ENCODE data around the gene TMEM132C. TPM values are rescaled to one million over a fixed set of nuclear protein-coding genes. Genes with fewer than 3 reads are reported as not detected.

The TMEM132C gene
- total RNA-seq, 1 experiment from 2014 or later: not detected

GRCh38 chr12:128399253-128399652 is 132.3 kb downstream of the TMEM132C start:
- DNase-seq: no peak
- Histone ChIP-seq H3K9me3 (ENCODE audit: low read length) (0 out of 2 replicates have a peak, but pooled peaks cover 3% of the 10 kb centered on the region), H3K9ac (ENCODE audit: low read length) (no peak overlapping the region), H3K27me3 (ENCODE audit: low read length) (peaks cover 42% of the 10 kb centered on the region), H3K9me2 (replicated peaks; ENCODE audit: low read length) (no peaks in the 10 kb centered on the region), H2AFZ (ENCODE audit: low read length) (no peak overlapping the region), H4K20me1 (ENCODE audit: low read length) (no peaks in the 10 kb centered on the region), H3K36me3 (ENCODE audit: low read depth, low read length) (no peaks in the 10 kb centered on the region), H3K4me3 (ENCODE audit: low read length) (no peak overlapping the region), H3F3A (ENCODE audit: low read length, unreplicated experiment) (no peaks in the 10 kb centered on the region), H3K4me2 (ENCODE audit: low read length) (no peak overlapping the region), H3K4me1 (ENCODE audit: insufficient read depth, low read length) (no peaks in the 10 kb centered on the region), H3K27ac (ENCODE audit: low read length) (no peak overlapping the region), H3K79me2 (ENCODE audit: low read length) (no peaks in the 10 kb centered on the region)
- TF ChIP-seq CTCF (conservative IDR thresholded peaks at IDR 0.05; ENCODE audit: low read depth, low read length) (no peak), EZH2 (IDR thresholded peaks at IDR 0.05; ENCODE audit: low read length, unreplicated experiment) (no peak), EZH2phosphoT487 (IDR thresholded peaks at IDR 0.05; ENCODE audit: borderline replicate concordance, low read length) (no peak)
- no TSS peak for BruUV-seq (replicated peaks)
- intact Hi-C loops (cut with micrococcal nuclease): no loop called here
- ChIA-PET CTCF (no interaction called here), POLR2A (ENCODE audit: unreplicated experiment) (no interaction called here)
- no peak for ATAC-seq

GRCh38 chr12:128402486-128403243 is 135.7 kb downstream of the TMEM132C start:
- Histone ChIP-seq H3K79me2 (ENCODE audit: low read length) (no peaks in the 10 kb centered on the region), H3K9me3 (ENCODE audit: low read length) (no peaks in the 10 kb centered on the region), H3K27me3 (ENCODE audit: low read length) (peaks cover 28% of the 10 kb centered on the region), H3K36me3 (ENCODE audit: low read depth, low read length) (no peaks in the 10 kb centered on the region), H3F3A (ENCODE audit: low read length, unreplicated experiment) (no peaks in the 10 kb centered on the region), H3K27ac (ENCODE audit: low read length) (no peak overlapping the region), H3K9ac (ENCODE audit: low read length) (no peak overlapping the region), H3K9me2 (replicated peaks; ENCODE audit: low read length) (no peaks in the 10 kb centered on the region), H3K4me1 (ENCODE audit: insufficient read depth, low read length) (no peaks in the 10 kb centered on the region), H2AFZ (ENCODE audit: low read length) (no peak overlapping the region), H4K20me1 (ENCODE audit: low read length) (no peaks in the 10 kb centered on the region), H3K4me3 (ENCODE audit: low read length) (no peak overlapping the region), H3K4me2 (ENCODE audit: low read length) (no peak overlapping the region)
- TF ChIP-seq CTCF (conservative IDR thresholded peaks at IDR 0.05; ENCODE audit: low read depth, low read length): no peak
- TF ChIP-seq EZH2 (IDR thresholded peaks at IDR 0.05; ENCODE audit: low read length, unreplicated experiment): no peak
- no peak for TF ChIP-seq EZH2phosphoT487 (IDR thresholded peaks at IDR 0.05; ENCODE audit: borderline replicate concordance, low read length)
- ChIA-PET POLR2A (ENCODE audit: unreplicated experiment) (no interaction called here), CTCF (no interaction called here)
- BruUV-seq (replicated peaks): no TSS peak
- ATAC-seq: no peak
- DNase-seq: no peak
- intact Hi-C loops (cut with micrococcal nuclease): no loop called here

- no peaks in the 10 kb centered on the region for H3K4me1 ChIP-seq (ENCODE audit: insufficient read depth, low read length)
- no peak overlapping the region for H2AFZ ChIP-seq (ENCODE audit: low read length)
- ChIA-PET CTCF (no interaction called here), POLR2A (ENCODE audit: unreplicated experiment) (no interaction called here)
- no peak overlapping the region for H3K4me3 ChIP-seq (ENCODE audit: low read length)
- H3K79me2 ChIP-seq (ENCODE audit: low read length): no peaks in the 10 kb centered on the region
- DNase-seq (no peak), ATAC-seq (no peak)
- no peak overlapping the region for H3K4me2 ChIP-seq (ENCODE audit: low read length)
- BruUV-seq (replicated peaks): no TSS peak
- H3K9me2 ChIP-seq (replicated peaks; ENCODE audit: low read length): no peaks in the 10 kb centered on the region
- no peaks in the 10 kb centered on the region; the same call in 1 of the 2 replicates for H3K9me3 ChIP-seq (ENCODE audit: low read length)
- TF ChIP-seq CTCF (conservative IDR thresholded peaks at IDR 0.05; ENCODE audit: low read depth, low read length) (no peak), EZH2phosphoT487 (IDR thresholded peaks at IDR 0.05; ENCODE audit: borderline replicate concordance, low read length) (no peak), EZH2 (IDR thresholded peaks at IDR 0.05; ENCODE audit: low read length, unreplicated experiment) (no peak)
- H4K20me1 ChIP-seq (ENCODE audit: low read length): no peaks in the 10 kb centered on the region
- H3K9ac ChIP-seq (ENCODE audit: low read length): no peak overlapping the region
- H3F3A ChIP-seq (ENCODE audit: low read length, unreplicated experiment): no peaks in the 10 kb centered on the region
- H3K36me3 ChIP-seq (ENCODE audit: low read depth, low read length): no peaks in the 10 kb centered on the region
- peaks cover 19% of the 10 kb centered on the region; the same call in 1 of the 2 replicates for H3K27me3 ChIP-seq (ENCODE audit: low read length)
- no peak overlapping the region for H3K27ac ChIP-seq (ENCODE audit: low read length)
- intact Hi-C loops (cut with micrococcal nuclease): no loop called here
Measured at GRCh38 chr12:128408669-128409068, 141.7 kb downstream of the TMEM132C start.
